Lower lobe of right lung (tissue), 2 donors: Measurements from ENCODE around the gene CLDN9. TPM values are rescaled to one million over a fixed set of nuclear protein-coding genes. Genes with fewer than 3 reads are reported as not detected.

Source experiments
- ATAC-seq, 2 donors: fragments of 200-7000 bp; cut with Tn5 transposase; one replicate each; pipeline ENCODE4 v1.9.1; 2020 to 2022; ENCODE audit warnings: mild to moderate bottlenecking in 2 of 2, moderate library complexity in 2 of 2
- DNase-seq: peaks from one replicate; pipeline ENCODE4 v3.0.0-alpha.2; 2020
- H3K27ac ChIP-seq: fragments of 200-600 bp; one replicate; pipeline ENCODE4 v1.8.0; 2022
- H3K27me3 ChIP-seq: fragments of 200-600 bp; one replicate; pipeline ENCODE4 v1.8.0; 2022; ENCODE audit warnings: low read depth
- H3K36me3 ChIP-seq: fragments of 200-600 bp; one replicate; pipeline ENCODE4 v1.8.0; 2022; ENCODE audit warnings: mild to moderate bottlenecking
- H3K4me1 ChIP-seq: fragments of 200-600 bp; one replicate; pipeline ENCODE4 v1.8.0; 2022
- H3K4me3 ChIP-seq: fragments of 200-600 bp; one replicate; pipeline ENCODE4 v1.8.0; 2022; ENCODE audit warnings: mild to moderate bottlenecking
- H3K9me3 ChIP-seq: fragments of 200-600 bp; one replicate; pipeline ENCODE4 v1.8.0; 2022
- intact Hi-C: fragments of 100-400 bp; cut with DNase I; formaldehyde crosslinking; loops from one replicate; pipeline ENCODE4 v1.11.0; 2022
- total RNA-seq: library from RNA; stranded (reverse); fragmentation: NEBNext Ultra II Directional; extraction: Animal tissue kit (Norgen Biotek cat#: 25700); gene quantifications from one replicate; pipeline ENCODE4 v1.2.1, GENCODE V29; 2021
- TF ChIP-seq, protein P1 (sequence below): fragments of 200-600 bp; IDR thresholded peaks from one replicate; pipeline ENCODE4 v1.8.0; 2022; ENCODE audit warnings: antibody characterized with exemption, mild to moderate bottlenecking
- donor health status: DM: no; HTN: yes; CAD: no; lungs with severe emphysema.

The CLDN9 gene
- total RNA-seq, 1 donor from 2014 or later, result 1.0 TPM

DNA sequence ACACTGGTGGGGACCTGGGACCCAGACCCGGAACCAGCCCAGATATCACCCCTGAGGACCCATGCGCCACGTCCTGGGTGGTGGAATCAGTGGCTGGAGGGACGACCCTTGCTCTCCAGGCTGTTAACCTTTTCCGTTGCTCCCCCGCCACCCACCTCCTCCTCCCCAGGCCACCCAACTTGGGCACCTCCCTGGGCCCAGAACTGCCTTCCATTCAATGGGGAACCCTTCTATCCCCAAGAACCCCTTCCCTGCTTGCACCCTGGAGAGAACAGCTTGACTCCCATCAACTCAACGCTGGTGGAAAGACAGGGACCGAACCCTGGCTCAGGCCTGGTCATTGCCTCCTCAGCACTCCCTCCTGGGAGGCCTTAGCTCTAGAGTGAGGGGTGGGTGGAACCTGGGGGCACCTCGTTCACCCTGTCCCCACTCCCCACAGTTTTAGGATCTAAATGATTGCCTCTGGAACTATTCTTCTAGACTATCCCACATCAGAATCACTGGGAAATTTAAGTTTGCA is 47.1 kb downstream of the CLDN9 start:
- Histone ChIP-seq H3K4me3 (peak overlapping the region; percentile 91), H3K4me1 (peaks cover 33% of the 10 kb centered on the region), H3K9me3 (no peaks in the 10 kb centered on the region), H3K36me3 (no peaks in the 10 kb centered on the region), H3K27me3 (no peaks in the 10 kb centered on the region), H3K27ac (peak overlapping the region; percentile 86)
- intact Hi-C loops, result no loop called here
- no peak for ATAC-seq
- TF ChIP-seq, protein P1, sequence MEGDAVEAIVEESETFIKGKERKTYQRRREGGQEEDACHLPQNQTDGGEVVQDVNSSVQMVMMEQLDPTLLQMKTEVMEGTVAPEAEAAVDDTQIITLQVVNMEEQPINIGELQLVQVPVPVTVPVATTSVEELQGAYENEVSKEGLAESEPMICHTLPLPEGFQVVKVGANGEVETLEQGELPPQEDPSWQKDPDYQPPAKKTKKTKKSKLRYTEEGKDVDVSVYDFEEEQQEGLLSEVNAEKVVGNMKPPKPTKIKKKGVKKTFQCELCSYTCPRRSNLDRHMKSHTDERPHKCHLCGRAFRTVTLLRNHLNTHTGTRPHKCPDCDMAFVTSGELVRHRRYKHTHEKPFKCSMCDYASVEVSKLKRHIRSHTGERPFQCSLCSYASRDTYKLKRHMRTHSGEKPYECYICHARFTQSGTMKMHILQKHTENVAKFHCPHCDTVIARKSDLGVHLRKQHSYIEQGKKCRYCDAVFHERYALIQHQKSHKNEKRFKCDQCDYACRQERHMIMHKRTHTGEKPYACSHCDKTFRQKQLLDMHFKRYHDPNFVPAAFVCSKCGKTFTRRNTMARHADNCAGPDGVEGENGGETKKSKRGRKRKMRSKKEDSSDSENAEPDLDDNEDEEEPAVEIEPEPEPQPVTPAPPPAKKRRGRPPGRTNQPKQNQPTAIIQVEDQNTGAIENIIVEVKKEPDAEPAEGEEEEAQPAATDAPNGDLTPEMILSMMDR, result no peak
- no peak for DNase-seq

GRCh38 chr16:3060339-3061127 is 47.8 kb downstream of the CLDN9 start:
- Histone ChIP-seq H3K27me3 (no peaks in the 10 kb centered on the region), H3K27ac (peak overlapping the region; percentile 86), H3K9me3 (no peaks in the 10 kb centered on the region), H3K36me3 (no peaks in the 10 kb centered on the region), H3K4me3 (no peak overlapping the region), H3K4me1 (peaks cover 41% of the 10 kb centered on the region)
- TF ChIP-seq, protein P1, result no peak
- intact Hi-C loops, result no loop called here
- DNase-seq (no peak), ATAC-seq (no peak)

GRCh38 chr16:3062553-3062952 is 49.8 kb downstream of the CLDN9 start:
- H3K27me3 ChIP-seq, result no peaks in the 10 kb centered on the region
- no peaks in the 10 kb centered on the region for H3K9me3 ChIP-seq
- H3K27ac ChIP-seq, result no peak overlapping the region
- peaks cover 45% of the 10 kb centered on the region for H3K4me1 ChIP-seq
- DNase-seq, result no peak
- intact Hi-C loops, result no loop called here
- no peaks in the 10 kb centered on the region for H3K36me3 ChIP-seq
- no peak for ATAC-seq
- H3K4me3 ChIP-seq, result no peak overlapping the region
- TF ChIP-seq, protein P1, result no peak

- DNase-seq, result no peak
- Histone ChIP-seq H3K27ac (no peak overlapping the region), H3K4me3 (no peak overlapping the region), H3K9me3 (no peaks in the 10 kb centered on the region), H3K4me1 (peaks cover 35% of the 10 kb centered on the region), H3K36me3 (peaks cover 4% of the 10 kb centered on the region), H3K27me3 (no peaks in the 10 kb centered on the region)
- ATAC-seq, result no peak
- intact Hi-C loops, result no loop called here
- TF ChIP-seq, protein P1, result no peak
Measured at GRCh38 chr16:3063625-3064386, 51.1 kb downstream of the CLDN9 start.

Other genes starting within 250 kb of the CLDN9 start
- 196 TPM for gene ELOB, start 235.6 kb upstream of the CLDN9 start, total RNA-seq
- gene PRSS33, start 225.4 kb upstream of the CLDN9 start, total RNA-seq, result not detected
- gene PRSS41, start 214.5 kb upstream of the CLDN9 start, total RNA-seq, result not detected
- 26.5 TPM for gene PRSS21, start 195.7 kb upstream of the CLDN9 start, total RNA-seq
- 4.5 TPM for gene ZG16B, start 182.6 kb upstream of the CLDN9 start, total RNA-seq
- 15.3 TPM for gene PRSS22, start 154.8 kb upstream of the CLDN9 start, total RNA-seq
- 27.8 TPM for gene FLYWCH2, start 129.7 kb upstream of the CLDN9 start, total RNA-seq
- gene FLYWCH1, start 101.0 kb upstream of the CLDN9 start, total RNA-seq, result 34.7 TPM
- not detected for gene KREMEN2, start 48.6 kb upstream of the CLDN9 start, total RNA-seq
- gene PAQR4, start 43.6 kb upstream of the CLDN9 start, total RNA-seq, result 10.8 TPM
- gene PKMYT1, start 32.5 kb upstream of the CLDN9 start, total RNA-seq, result 4.0 TPM
- not detected for gene CLDN6, start 5.3 kb downstream of the CLDN9 start, total RNA-seq
- 28.8 TPM for gene TNFRSF12A, start 7.4 kb downstream of the CLDN9 start, total RNA-seq
- 43.2 TPM for gene HCFC1R1, start 11.0 kb downstream of the CLDN9 start, total RNA-seq
- gene THOC6, start 11.1 kb downstream of the CLDN9 start, total RNA-seq, result 26.8 TPM
- gene BICDL2, start 24.0 kb downstream of the CLDN9 start, total RNA-seq, result 19.5 TPM
- gene MMP25, start 33.6 kb downstream of the CLDN9 start, total RNA-seq, result 22.7 TPM
- gene IL32, start 52.7 kb downstream of the CLDN9 start, total RNA-seq, result 79.1 TPM
- gene ZSCAN10, start 86.4 kb downstream of the CLDN9 start, total RNA-seq, result not detected
- gene ZNF205, start 99.7 kb downstream of the CLDN9 start, total RNA-seq, result 11.9 TPM
- gene ZNF213, start 122.1 kb downstream of the CLDN9 start, total RNA-seq, result 10.2 TPM
- not detected for gene OR1F1, start 175.3 kb downstream of the CLDN9 start, total RNA-seq
- gene ZNF200, start 222.2 kb downstream of the CLDN9 start, total RNA-seq, result 12.0 TPM
- 13.5 TPM for gene MEFV, start 243.7 kb downstream of the CLDN9 start, total RNA-seq